ENCODE data around the gene NEK3.

GRCh38 chr13:52091473-52091872, 67.9 kb downstream of the NEK3 start:
- TF ChIP-seq CTCF (conservative IDR thresholded peaks at IDR 0.05; ENCODE audit: low read depth, low read length) (no peak), EZH2 (IDR thresholded peaks at IDR 0.05; ENCODE audit: low read length, unreplicated experiment) (no peak)
